ENCODE data around the gene STRIT1. TPM values are rescaled to one million over a fixed set of nuclear protein-coding genes. Genes with fewer than 3 reads are reported as not detected.

STRIT1 gene
- total and polyA plus RNA-seq, 2 of the 4 experiments (the other 2 are of a cell fraction): not detected

DNA sequence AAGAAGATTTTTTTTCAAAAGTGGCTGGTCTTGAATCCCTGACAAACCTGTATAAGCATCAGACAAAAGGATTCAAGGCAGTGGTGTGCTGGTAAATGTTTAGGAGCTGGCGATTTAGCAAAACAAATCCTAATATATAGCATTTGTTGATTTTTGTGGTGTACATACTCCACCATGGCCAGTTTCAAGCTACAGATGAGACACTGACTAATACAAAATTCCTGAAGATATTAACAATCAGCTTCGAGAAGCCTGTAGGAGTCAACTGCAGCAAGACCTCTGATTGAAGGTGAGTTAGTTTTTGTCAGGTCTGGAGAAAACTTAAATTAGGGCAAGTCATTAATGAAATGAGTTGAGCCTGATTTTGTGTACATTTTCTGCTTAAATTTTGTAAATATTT lies 6.7 kb downstream of the STRIT1 start:
- H4K5ac ChIP-seq (ENCODE audit: low read depth, low read length): no peak overlapping the region
- no peak overlapping the region for H2AK9ac ChIP-seq (replicated peaks; ENCODE audit: low read depth, low read length, poor library complexity)
- no peak overlapping the region for H2BK5ac ChIP-seq (ENCODE audit: low read depth, low read length, poor library complexity, severe bottlenecking)
- H4K20me1 ChIP-seq (ENCODE audit: insufficient read depth, low read length): no peaks in the 10 kb centered on the region
- no peak overlapping the region for H3K18ac ChIP-seq (ENCODE audit: low read depth, low read length)
- H2BK120ac ChIP-seq (ENCODE audit: low read depth, low read length): no peak overlapping the region
- dilution Hi-C loops (cut with HindIII; ENCODE audit: low sequenced_read_pairs, unreplicated experiment) (no loop called here), in situ Hi-C loops (cut with MboI; ENCODE audit: low sequenced_read_pairs) (no loop called here), intact Hi-C loops (cut with micrococcal nuclease) (no loop called here)
- ATAC-seq (ENCODE audit: low read depth) (peak; percentile 51; the same call in 1 of the 2 replicates), DNase-seq (peak; percentile 38)
- H2BK20ac ChIP-seq (ENCODE audit: low read depth, low read length): no peak overlapping the region
- no peaks in the 10 kb centered on the region for H3K79me1 ChIP-seq (ENCODE audit: low read depth in 1 of 2, low read length in 2 of 2)
- no peak overlapping the region for H4K8ac ChIP-seq (ENCODE audit: low read depth in 2 of 2, low read length in 2 of 2)
- no peak overlapping the region for H4K91ac ChIP-seq (ENCODE audit: insufficient read depth, low read depth, low read length)
- no peak for TF ChIP-seq BHLHE40 (IDR thresholded peaks at IDR 0.05; ENCODE audit: low read depth, low read length)
- CTCF ChIA-PET: interaction anchor here (1.8 kb wide), 1 partner anchor 9 kb away, joined by 4 read pairs; no protein-coding TSS in a partner anchor
- no TSS peak for BruUV-seq (replicated peaks)
- H3K27ac ChIP-seq (ENCODE audit: insufficient read depth, low read length): no peak overlapping the region
- H2AFZ ChIP-seq (replicated peaks; ENCODE audit: low read length, poor library complexity): no peak overlapping the region
- POLR2A ChIA-PET (ENCODE audit: unreplicated experiment): no interaction called here
- no CpG with 5 or more reads among the region's 2 CpGs for WGBS, 2 experiments (ENCODE audit: extremely low coverage in 2 of 2, insufficient read length in 1 of 2)
- no peak overlapping the region for H3K9ac ChIP-seq (ENCODE audit: low read depth, low read length)
- no peaks in the 10 kb centered on the region for H3K27me3 ChIP-seq (ENCODE audit: control insufficient read depth, insufficient read depth, low read length)
- H3K9me1 ChIP-seq (ENCODE audit: insufficient read depth, low read length): peaks cover 5% of the 10 kb centered on the region
- H3K56ac ChIP-seq (ENCODE audit: extremely low read depth, insufficient read depth, low read length): no peak overlapping the region
- no peak overlapping the region for H3K4ac ChIP-seq (ENCODE audit: low read depth, low read length)
- H3K4me2 ChIP-seq (ENCODE audit: low read depth, low read length): no peak overlapping the region
- H2BK15ac ChIP-seq (ENCODE audit: low read depth, low read length): no peak overlapping the region
- H3K36me3 ChIP-seq (ENCODE audit: control insufficient read depth, insufficient read depth, low read length): no peaks in the 10 kb centered on the region
- H2AK5ac ChIP-seq (ENCODE audit: low read depth, low read length): no peak overlapping the region
- H3K23ac ChIP-seq (ENCODE audit: low read depth, low read length): no peak overlapping the region
- H3K9me3 ChIP-seq (ENCODE audit: control insufficient read depth, insufficient read depth, low read length): no peaks in the 10 kb centered on the region
- no peak overlapping the region for H3K14ac ChIP-seq (replicated peaks; ENCODE audit: low read depth, low read length)
- no peak overlapping the region for H3K4me3 ChIP-seq (ENCODE audit: insufficient read depth, low read depth, low read length)
- peaks cover 6% of the 10 kb centered on the region for H3K4me1 ChIP-seq (ENCODE audit: control insufficient read depth, insufficient read depth, low read length)
